Neutrophil (primary cell): ENCODE data around the gene ZNF582.

ENCODE experiments used
- H3K27ac ChIP-seq: fragments of 200-600 bp; sonication (generic); 2 replicates; pipeline ENCODE4 v1.5.1; 2016; ENCODE audit warnings: mild to moderate bottlenecking, moderate library complexity
- H3K27me3 ChIP-seq: fragments of 200-600 bp; sonication (generic); 2 replicates; pipeline ENCODE4 v1.6.0; 2016; ENCODE audit warnings: mild to moderate bottlenecking
- H3K36me3 ChIP-seq: fragments of 200-600 bp; sonication (generic); 2 replicates; pipeline ENCODE4 v1.5.1; 2017
- H3K4me1 ChIP-seq, 2 experiments: fragments of 200-600 bp in 1 of 2; sonication (generic) in 1 of 2; 1 replicate in 1 of 2; 2 replicates in 1 of 2; pipeline versions ENCODE4 v1.5.1 to v1.6.1; 2013 to 2016; ENCODE audit warnings: low read depth in 1 of 2, low read length in 1 of 2, mild to moderate bottlenecking in 1 of 2, moderate library complexity in 1 of 2; ENCODE audit not compliant: control insufficient read depth in 1 of 2, insufficient read depth in 1 of 2
- H3K4me3 ChIP-seq, 2 experiments: fragments of 200-600 bp in 1 of 2; sonication (generic) in 1 of 2; 1 replicate in 1 of 2; 2 replicates in 1 of 2; pipeline ENCODE4 v1.5.1; 2013 to 2016; ENCODE audit warnings: low read depth in 1 of 2, low read length in 1 of 2, mild to moderate bottlenecking in 1 of 2, moderate library complexity in 1 of 2
- H3K9me3 ChIP-seq: fragments of 200-600 bp; sonication (generic); 2 replicates; pipeline ENCODE4 v1.5.1; 2016
- TF ChIP-seq, protein P1 (sequence below): fragments of 200-600 bp; sonication (generic); IDR thresholded peaks from 2 replicates; pipeline ENCODE4 v1.5.1; 2016; ENCODE audit warnings: antibody characterized with exemption

The ZNF582 gene

DNA sequence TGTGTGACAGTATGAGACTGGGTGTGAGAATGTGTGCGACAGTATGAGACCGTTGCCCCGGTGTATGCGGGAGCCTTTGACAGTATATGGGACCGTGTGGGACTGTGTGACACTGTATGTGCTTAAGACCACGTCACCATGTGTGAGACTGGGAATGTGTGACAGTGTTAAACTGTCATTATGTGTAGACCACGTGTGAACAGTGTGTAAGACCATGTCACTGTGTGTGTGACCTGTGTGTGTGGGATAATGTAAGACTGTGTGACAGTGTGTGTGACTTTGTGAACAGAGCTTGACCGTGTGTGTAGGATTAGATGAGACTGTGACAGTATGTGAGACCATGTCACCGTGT, 11.3 kb upstream of the ZNF582 start:
- H3K27me3 ChIP-seq: no peaks in the 10 kb centered on the region
- H3K36me3 ChIP-seq: peaks cover 7% of the 10 kb centered on the region
- peaks cover 16% of the 10 kb centered on the region for H3K9me3 ChIP-seq
- peak overlapping the region; percentile 64 to 95 for H3K4me3 ChIP-seq
- no peak overlapping the region for H3K27ac ChIP-seq
- TF ChIP-seq, protein P1, sequence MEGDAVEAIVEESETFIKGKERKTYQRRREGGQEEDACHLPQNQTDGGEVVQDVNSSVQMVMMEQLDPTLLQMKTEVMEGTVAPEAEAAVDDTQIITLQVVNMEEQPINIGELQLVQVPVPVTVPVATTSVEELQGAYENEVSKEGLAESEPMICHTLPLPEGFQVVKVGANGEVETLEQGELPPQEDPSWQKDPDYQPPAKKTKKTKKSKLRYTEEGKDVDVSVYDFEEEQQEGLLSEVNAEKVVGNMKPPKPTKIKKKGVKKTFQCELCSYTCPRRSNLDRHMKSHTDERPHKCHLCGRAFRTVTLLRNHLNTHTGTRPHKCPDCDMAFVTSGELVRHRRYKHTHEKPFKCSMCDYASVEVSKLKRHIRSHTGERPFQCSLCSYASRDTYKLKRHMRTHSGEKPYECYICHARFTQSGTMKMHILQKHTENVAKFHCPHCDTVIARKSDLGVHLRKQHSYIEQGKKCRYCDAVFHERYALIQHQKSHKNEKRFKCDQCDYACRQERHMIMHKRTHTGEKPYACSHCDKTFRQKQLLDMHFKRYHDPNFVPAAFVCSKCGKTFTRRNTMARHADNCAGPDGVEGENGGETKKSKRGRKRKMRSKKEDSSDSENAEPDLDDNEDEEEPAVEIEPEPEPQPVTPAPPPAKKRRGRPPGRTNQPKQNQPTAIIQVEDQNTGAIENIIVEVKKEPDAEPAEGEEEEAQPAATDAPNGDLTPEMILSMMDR: no peak
- peaks cover 14% of the 10 kb centered on the region in 2 experiments for H3K4me1 ChIP-seq

DNA sequence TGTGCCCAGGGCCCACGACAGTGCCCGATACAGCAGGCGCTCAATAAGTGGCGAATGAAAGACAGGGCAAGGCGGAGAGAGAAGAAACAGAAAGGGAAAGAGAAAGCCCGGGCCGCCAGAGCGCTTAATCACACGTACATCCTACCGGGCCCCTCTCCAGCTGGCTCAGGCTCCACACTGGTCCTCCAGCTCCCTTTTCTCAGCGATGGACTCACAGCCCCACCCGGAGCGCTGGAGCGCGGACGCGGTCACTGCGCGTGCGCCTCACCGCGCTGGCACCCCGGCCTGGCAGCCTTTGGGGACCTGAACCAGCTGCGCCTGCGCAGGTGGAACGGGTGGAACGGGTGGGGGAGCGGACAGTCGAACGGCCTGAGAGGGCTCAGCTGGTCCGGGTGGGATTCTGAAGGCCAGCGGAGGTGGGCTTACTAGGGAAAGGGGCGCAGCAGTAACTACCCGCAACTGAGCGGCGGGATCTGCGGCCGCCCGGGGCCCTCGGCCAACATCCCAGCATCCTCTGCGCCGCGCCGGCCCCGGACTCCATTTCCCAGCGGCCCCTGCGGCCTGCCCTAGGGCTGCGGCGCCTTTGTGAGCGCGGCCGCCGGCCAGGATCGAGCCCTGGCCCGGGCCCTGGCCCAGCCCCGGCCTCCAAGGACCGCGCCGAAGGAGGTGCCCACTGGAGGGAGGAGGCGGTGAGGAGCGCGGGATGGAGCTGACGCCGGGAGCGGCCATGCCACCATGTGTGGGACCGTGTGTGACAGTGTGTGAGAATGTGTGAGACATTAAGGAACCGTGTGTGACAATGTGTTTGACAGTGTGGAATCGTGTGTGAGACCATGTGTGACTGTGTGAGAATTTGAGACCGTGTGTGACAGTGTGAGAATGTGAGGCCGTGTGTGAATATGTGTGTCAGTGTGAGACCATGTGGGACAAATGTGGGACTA, 10.7 kb upstream of the ZNF582 start, which contains the start of gene ZNF583:
ZNF583 (plus strand) TSS at position 569 of the 941 bp plus-strand sequence. CDS start 2,783 bp downstream, outside the sequence.
- no peaks in the 10 kb centered on the region for H3K27me3 ChIP-seq
- peaks cover 17% of the 10 kb centered on the region for H3K9me3 ChIP-seq
- TF ChIP-seq, protein P1: peak; percentile 48
- H3K36me3 ChIP-seq: peaks cover 6% of the 10 kb centered on the region
- H3K4me3 ChIP-seq: peak within 1 kb of the TSS; percentile 64 to 95
- H3K4me1 ChIP-seq: peaks cover 14% of the 10 kb centered on the region in 2 experiments
- H3K27ac ChIP-seq: peak within 1 kb of the TSS; percentile 89

DNA sequence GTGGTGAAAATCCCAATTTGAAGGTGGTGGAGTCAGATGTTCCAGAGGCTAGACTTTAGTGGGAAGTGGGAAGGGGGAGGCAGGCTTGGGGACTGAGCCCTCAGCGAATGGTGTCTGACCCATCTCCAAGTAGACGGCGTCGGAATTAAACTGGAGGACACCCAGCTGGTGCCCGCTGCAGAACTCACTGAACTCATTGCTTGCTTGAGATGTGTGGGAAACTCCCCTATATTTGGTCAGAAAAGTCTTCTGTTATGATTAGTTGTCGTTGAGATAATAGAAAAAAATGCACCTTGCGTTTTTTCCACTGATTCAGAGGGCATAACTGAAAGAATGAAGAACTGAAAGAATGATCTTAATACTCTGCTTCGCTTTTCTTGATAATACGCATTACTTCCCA, 9.9 kb upstream of the ZNF582 start:
- TF ChIP-seq, protein P1: no peak
- no peaks in the 10 kb centered on the region for H3K27me3 ChIP-seq
- no peaks in the 10 kb centered on the region for H3K36me3 ChIP-seq
- peak overlapping the region; percentile 89 for H3K27ac ChIP-seq
- H3K9me3 ChIP-seq: peaks cover 20% of the 10 kb centered on the region
- H3K4me1 ChIP-seq: peaks cover 14% of the 10 kb centered on the region in 2 experiments
- peak overlapping the region; percentile 64 to 95 for H3K4me3 ChIP-seq

DNA sequence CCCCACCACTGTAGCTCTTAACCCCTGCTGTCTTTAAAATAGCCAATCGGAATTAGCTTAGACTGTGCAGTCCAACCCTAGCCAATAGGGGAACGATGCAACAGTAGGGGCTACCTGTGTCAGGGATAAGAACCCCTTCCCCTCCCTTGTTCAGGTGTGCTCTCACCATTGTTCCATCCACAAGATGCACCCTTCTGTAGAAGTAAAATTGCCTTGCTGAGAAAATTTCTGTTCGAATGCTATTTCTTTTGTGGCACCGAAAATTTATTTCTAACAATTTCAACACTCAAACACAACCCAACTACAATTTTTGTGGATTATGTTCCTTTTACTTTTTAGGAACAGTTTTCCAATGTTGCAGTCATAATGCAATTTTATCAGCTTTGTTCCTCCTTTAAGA, 7.2 kb upstream of the ZNF582 start:
- no peaks in the 10 kb centered on the region for H3K36me3 ChIP-seq
- TF ChIP-seq, protein P1: no peak

DNA sequence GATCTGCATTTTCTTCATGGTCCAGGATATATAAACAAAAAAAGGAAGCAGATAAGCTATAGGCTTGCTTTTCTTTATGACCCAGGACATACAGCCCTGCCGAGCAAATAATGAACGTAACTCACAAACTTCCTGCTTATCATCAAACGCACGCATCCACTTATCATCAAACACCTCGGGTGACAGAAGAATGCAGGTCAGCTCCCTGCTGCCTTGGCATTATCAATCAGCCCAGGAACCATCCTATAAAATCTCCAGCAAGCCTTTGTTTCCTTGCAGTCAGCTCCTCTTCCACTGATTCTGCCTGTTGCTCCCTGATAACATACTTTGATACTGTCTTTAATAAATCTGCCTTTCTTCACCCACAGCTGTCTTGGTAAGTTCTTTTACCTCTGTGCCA, 5.5 kb upstream of the ZNF582 start:
- Histone ChIP-seq H3K36me3 (no peaks in the 10 kb centered on the region), H3K27me3 (no peaks in the 10 kb centered on the region), H3K4me3 (no peak overlapping the region), H3K27ac (no peak overlapping the region), H3K4me1 (peaks cover 9% of the 10 kb centered on the region in 2 experiments), H3K9me3 (peaks cover 20% of the 10 kb centered on the region)
- TF ChIP-seq, protein P1: no peak

More for the DNA sequence above, 7.2 kb upstream of the ZNF582 start:
- H3K4me1 ChIP-seq: peaks cover 14% of the 10 kb centered on the region in 2 experiments
- peaks cover 20% of the 10 kb centered on the region for H3K9me3 ChIP-seq
- H3K4me3 ChIP-seq: no peak overlapping the region
- no peak overlapping the region for H3K27ac ChIP-seq
- H3K27me3 ChIP-seq: no peaks in the 10 kb centered on the region
